ENCODE measurements around the gene PPP3CA. TPM values are rescaled to one million over a fixed set of nuclear protein-coding genes. Genes with fewer than 3 reads are reported as not detected.

The PPP3CA gene
- total and polyA plus RNA-seq, 11 donors, result 5.9 to 32.5 (median 19.3) TPM

- WGBS, 4 donors, result 93 to 95% (median 95%) methylated on average over 8 of the region's 8 CpGs
- Histone ChIP-seq H3K27ac (no peak overlapping the region), H3K9me3 (no peaks in the 10 kb centered on the region), H3K4me3 (no peak overlapping the region), H3K36me3 (peaks cover 0 to 16% (median 8%) of the 10 kb centered on the region in 9 donors), H3K27me3 (no peaks in the 10 kb centered on the region), H3K4me1 (peaks cover 0 to 11% (median 0%) of the 10 kb centered on the region in 12 donors)
- intact Hi-C loops (cut with DNase I), result no loop called here
- ATAC-seq (no peak), DNase-seq (no peak)
- TF ChIP-seq POLR2A (IDR thresholded peaks at IDR 0.05) (no peak), CTCF (IDR thresholded peaks at IDR 0.05) (no peak)
These were observed 321.6 kb downstream of the PPP3CA start for GRCh38 chr4:101025755-101026154.

- Histone ChIP-seq H3K4me1 (peaks cover 0 to 30% (median 0%) of the 10 kb centered on the region in 12 donors), H3K36me3 (peaks cover 0 to 13% (median 3%) of the 10 kb centered on the region in 9 donors), H3K9me3 (no peaks in the 10 kb centered on the region), H3K27me3 (no peaks in the 10 kb centered on the region), H3K4me3 (no peak overlapping the region), H3K27ac (no peak overlapping the region)
- no peak for ATAC-seq
- DNase-seq, result no peak
- intact Hi-C loops (cut with DNase I), result no loop called here
- WGBS, 4 donors, result 92 to 95% (median 94%) methylated on average over 8 of the region's 8 CpGs
- TF ChIP-seq CTCF (IDR thresholded peaks at IDR 0.05), result no peak
- no peak for TF ChIP-seq POLR2A (IDR thresholded peaks at IDR 0.05)
These were observed 324.9 kb downstream of the PPP3CA start for GRCh38 chr4:101022151-101023024.

- intact Hi-C loops (cut with DNase I), result no loop called here
- no peak overlapping the region for H3K4me3 ChIP-seq
- WGBS, 4 donors, result 44 to 63% (median 46%) methylated on average over 4 of the region's 4 CpGs
- H3K4me1 ChIP-seq, result peaks cover 0 to 30% (median 0%) of the 10 kb centered on the region in 12 donors
- no peaks in the 10 kb centered on the region for H3K27me3 ChIP-seq
- H3K9me3 ChIP-seq, result no peaks in the 10 kb centered on the region
- peak overlapping the region in 1 of 12 donors; percentile 68 for H3K27ac ChIP-seq
- TF ChIP-seq CTCF (IDR thresholded peaks at IDR 0.05) (no peak), POLR2A (IDR thresholded peaks at IDR 0.05) (no peak)
- H3K36me3 ChIP-seq, result peaks cover 0 to 13% (median 0%) of the 10 kb centered on the region in 9 donors
- ATAC-seq (peak in 3 of 4 donors; percentile 67 to 84 (median 81)), DNase-seq (no peak)
These were observed 326.4 kb downstream of the PPP3CA start for GRCh38 chr4:101020956-101021355.

GRCh38 chr4:101019941-101020401, 327.4 kb downstream of the PPP3CA start:
- ATAC-seq (no peak), DNase-seq (no peak)
- WGBS, 4 donors, result 69 to 75% (median 71%) methylated on average over 1 of the region's 1 CpG
- intact Hi-C loops (cut with DNase I), result no loop called here
- Histone ChIP-seq H3K4me3 (no peak overlapping the region), H3K4me1 (peaks cover 0 to 30% (median 0%) of the 10 kb centered on the region in 12 donors), H3K36me3 (peaks cover 0 to 12% (median 0%) of the 10 kb centered on the region in 9 donors), H3K27me3 (no peaks in the 10 kb centered on the region), H3K9me3 (no peaks in the 10 kb centered on the region), H3K27ac (peak overlapping the region in 1 of 12 donors; percentile 68)
- TF ChIP-seq POLR2A (IDR thresholded peaks at IDR 0.05), result no peak
- TF ChIP-seq CTCF (IDR thresholded peaks at IDR 0.05), result no peak
